HS-27A (cell line): ENCODE measurements around the gene SPOCD1.

Source experiments
- DNase-seq: peaks from one replicate; pipeline ENCODE4 v3.0.0-alpha.2; 2012; ENCODE audit warnings: low read depth, missing footprints

The SPOCD1 gene

GRCh38 chr1:31755850-31756492, 59.9 kb downstream of the SPOCD1 start:
- DNase-seq = no peak

DNA sequence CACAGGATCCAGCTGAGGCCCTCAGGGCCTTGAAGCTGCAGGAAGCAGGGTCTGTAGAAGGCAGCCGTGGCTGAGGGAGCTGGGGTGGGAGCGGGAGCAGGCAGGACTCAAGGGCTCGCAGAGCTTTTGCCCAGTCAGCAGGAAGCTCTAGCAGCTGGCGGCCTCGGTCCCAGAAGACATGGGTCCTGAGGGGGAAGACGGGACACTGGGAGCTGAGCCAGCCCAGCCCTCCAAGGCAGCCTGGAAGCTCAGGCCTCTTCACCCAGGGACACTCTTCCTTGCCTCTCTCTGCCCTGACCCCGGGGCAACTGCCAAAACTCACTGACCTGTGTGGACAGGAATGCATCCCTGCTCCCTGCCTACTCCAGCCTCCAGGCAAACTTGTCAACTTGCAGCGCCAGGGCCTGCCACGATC, 60.6 kb downstream of the SPOCD1 start:
- DNase-seq = no peak

GRCh38 chr1:31754397-31754796, 61.4 kb downstream of the SPOCD1 start:
- DNase-seq = no peak

GRCh38 chr1:31753707-31754349, 62.0 kb downstream of the SPOCD1 start:
- DNase-seq = no peak

DNA sequence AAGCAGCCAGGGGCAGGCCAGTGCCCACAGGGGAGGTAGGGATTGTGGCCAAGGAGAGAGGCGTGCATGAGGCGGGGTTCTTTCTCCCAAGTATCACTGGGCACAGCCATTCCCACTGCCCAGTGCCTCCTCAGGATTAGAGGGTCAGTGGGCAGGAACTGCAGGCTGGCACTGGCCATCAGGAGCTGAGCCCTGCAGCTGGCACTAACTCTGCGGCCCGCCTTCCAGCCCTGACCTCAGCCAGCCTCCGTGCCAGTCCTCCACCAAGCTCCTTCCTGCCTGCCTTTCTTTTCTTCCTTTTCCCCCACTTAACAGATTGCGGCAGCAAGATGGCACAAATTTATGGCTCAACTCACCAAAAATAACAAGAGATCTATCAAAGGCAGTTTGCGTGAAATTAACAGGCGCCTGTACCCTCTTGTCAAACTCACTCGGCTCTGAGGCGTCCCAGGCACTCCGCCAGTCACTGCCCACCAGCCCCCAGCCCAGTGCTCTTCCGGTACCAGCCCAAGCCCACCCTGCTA, 62.8 kb downstream of the SPOCD1 start:
- DNase-seq = no peak

GRCh38 chr1:31752258-31752657, 63.6 kb downstream of the SPOCD1 start:
- no peak for DNase-seq

GRCh38 chr1:31751822-31752241, 64.0 kb downstream of the SPOCD1 start:
- no peak for DNase-seq

DNA sequence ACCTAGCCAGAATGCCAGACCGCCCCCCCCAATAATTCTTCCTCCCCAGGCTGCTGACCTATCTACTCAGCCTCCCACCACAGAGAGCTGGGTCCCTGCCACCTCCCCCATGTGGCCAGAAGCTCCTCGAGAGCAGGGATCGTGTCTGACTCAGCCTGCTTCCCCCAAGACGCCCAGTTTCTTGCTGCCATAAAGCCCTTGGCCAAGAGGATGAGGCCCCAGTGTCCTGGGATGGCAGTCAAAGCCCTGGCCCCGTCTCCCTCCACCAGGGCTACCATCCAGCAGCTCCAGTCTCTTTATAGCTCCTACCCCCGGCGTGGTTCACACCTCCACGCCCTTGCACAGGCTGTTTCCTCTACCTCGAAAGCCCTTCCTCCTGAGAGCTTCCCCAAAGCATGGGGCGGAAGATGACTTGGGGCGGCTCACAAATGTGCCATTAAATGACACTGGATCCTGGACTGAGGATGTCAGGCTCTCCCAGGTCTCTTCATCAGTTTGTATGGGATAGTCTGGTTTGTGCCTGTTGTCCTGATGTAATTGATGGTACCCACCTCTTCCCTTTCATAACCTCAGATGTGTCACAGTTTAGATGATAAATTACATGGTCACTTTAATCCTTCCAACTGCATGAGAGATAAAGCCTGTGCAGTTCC, 64.8 kb downstream of the SPOCD1 start:
- no peak for DNase-seq

DNA sequence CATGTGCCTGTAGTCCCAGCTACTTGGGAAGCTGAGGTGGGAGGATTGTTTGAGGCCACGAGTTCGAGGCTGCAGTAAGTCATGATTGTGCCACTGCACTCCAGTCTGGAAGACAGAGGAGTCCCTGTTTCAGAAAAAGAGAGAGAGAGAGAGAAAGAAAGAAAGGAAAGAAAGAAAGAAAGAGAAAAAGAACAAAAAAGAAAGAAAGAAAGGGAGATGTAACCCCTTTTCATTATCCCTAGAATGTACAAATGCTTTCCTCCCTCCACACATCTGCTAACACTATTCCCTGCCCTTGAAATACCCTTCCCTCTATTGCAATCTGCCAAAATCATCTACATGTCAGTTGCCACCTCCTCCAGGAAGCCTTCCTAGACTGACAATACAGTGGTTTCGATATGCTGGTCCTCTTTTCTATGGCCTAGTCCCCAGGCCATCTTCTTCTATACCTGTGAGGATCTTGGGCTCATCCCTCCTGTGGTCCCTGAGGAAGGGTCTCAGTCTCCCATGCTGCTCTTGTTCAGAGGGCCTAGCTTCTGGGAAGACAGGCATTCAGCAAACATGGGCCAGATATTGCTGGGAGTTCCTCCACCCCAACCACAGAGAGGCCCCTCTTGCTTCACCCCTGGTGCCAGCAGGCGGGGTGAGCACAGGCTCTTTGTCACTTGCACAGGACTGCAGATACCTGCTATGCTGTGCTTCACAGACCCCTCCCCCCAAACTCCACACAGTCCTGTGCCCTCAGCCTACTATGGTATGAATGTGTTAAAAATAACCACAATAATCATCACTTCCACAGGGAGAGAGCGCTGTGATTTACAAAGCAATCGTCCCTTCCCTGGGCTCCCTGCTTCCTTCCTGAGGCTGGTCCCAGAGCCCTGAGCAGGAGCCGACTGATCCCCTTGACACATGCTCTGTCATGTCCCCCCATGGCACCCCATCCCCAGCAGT, 65.8 kb downstream of the SPOCD1 start:
- no peak for DNase-seq

GRCh38 chr1:31748365-31748764, 67.5 kb downstream of the SPOCD1 start:
- no peak for DNase-seq

DNA sequence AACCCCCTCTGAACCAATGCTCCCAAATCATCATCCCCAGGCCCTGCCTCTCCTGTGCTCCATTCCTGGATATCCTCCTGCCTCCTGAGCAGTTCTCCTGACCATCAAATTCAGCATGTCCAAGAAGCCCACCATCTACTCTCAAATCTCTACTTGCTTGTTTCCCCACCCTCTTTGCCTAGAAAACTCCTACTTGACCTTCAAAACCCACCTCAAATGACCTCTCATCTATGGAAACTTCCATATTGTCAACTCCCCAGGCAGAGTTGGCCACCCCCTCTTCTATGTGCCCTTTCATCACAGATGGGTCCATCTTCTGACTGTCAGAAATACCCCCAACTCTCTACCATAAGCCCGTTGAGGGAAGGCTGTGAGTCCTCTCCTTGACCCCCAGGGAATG, 68.5 kb downstream of the SPOCD1 start:
- DNase-seq = no peak

GRCh38 chr1:31746687-31747086, 69.1 kb downstream of the SPOCD1 start:
- no peak for DNase-seq

DNA sequence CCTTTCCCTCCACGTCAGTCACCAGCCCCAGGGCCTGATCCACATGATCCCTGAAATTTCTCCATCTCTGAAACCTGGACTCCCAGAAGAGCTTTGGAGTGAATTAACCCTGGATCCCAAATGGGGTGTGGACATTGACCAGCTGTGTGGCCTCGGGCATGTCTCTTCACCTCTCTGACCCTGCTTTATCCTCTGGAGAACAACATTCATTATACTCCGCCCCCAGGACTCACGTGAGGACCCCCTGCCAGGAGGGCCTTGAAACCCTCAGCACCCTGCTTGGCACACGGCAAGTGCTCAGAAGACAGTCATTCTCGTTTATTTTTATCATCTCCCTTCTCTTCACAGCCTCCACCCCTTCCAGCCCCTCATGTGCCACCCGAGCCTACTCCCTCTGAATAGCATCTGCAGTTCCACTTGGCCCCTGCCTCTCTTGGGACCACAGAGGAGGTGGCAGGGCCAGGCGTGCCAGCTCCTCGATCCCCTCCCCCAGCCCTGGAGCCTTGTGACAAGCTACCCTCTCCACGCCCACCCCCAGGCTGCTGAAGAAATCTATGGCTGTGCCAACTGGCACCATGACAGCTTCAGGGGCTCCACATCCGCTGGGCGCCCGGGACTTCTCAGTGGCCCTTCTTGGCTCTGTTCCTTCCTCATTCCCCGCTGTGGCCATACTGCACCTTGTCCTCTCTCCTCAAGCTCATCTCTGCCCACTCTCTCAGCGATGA, 69.7 kb downstream of the SPOCD1 start:
- no peak for DNase-seq

GRCh38 chr1:31745096-31745945, 70.5 kb downstream of the SPOCD1 start:
- no peak for DNase-seq

DNA sequence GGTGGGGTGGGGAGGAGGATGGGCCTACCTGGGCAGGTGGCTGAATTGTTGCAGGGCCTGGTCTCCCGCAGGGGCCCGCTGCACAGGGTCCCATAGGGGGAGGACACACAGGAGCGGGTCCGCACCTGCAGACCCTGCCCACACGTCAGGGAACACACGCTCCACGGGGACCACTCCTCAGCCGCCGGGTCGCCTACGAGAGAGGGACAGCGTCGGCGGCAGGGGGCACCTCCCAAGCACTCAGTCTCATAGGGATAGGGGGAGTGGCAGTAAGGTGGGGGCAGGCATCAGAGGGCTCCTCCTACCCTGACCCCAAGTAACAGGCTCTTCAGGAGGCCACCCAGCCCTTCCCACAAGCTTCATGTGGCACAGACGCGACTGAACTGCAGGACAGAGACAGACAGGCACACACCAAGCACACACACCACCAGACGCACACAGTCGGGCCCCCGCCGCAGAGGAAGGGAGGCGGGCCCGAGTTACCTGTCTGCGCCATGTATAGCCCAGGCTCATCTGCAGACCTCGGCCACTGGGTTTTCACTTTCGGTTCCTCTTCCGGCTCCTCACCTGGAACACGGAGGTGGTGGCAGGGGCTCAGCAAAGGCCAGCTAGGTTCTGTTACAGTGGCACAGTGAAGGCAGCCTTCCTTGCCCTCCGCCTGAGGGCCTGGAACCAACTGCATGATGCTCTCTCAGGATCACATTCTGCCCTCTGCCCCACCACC, 71.5 kb downstream of the SPOCD1 start:
- DNase-seq = no peak

DNA sequence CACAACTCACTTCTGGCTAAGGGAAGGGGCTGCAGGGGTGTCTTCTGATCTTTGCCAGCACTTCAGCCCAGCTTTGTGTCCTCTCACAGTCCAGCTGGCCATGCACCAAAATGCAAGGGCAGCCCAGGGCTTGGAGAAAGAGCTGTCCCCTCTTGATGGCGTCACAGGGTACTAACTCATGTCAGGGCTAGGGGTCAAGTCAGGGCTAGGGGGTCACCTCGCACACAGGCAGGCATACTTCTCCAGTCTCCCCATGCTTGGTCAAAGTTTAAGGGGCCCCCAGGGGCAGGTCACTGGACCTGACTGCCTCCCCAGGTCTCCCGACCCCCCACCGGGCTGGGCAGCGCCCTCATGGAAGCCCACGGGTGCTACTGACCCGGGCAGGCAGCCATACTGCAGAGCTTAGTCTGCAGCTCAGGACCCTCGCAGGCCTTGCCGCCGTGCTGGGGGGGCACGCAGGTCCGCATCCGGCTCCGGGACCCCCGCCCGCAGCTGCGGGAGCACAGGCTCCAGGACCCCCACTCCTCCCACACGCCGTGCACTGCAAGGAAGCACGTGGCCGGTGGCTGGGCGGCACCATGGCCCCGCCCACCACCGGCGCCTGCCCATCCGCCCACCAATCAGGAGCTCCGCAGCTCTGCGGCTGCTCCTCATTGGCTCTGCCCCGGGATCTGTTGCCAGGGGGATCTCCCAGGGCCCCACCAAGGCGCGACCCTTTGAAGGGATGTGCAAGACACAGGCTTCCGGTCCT, 73.2 kb downstream of the SPOCD1 start:
- no peak for DNase-seq
